CD4-positive, alpha-beta T cell treated with Interleukin-6 for 4 hours (primary cell): ENCODE measurements around the gene PIANP.

Source experiments
- DNase-seq: peaks from one replicate; pipeline ENCODE4 v3.0.0-alpha.2; 2020; ENCODE audit warnings: mixed read lengths

The PIANP gene

DNA sequence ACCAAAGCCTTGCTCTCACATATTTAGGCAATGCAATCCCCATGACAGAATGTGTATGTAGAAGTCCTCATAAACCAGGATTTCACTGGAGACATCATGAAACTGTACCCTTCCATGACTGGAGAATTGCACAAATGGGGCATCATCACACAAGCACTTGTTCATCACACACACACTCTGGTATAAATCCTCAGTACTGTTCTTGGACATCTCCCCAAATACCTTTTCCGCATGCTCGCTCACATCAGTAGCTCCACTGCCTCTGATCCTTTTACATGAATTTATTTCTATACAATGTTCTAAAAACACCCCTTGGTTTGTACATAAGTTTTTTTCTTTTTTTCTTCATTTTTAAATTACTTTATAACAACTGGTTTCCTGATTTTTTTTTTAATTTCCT, 34.4 kb downstream of the PIANP start:
- DNase-seq, result no peak

DNA sequence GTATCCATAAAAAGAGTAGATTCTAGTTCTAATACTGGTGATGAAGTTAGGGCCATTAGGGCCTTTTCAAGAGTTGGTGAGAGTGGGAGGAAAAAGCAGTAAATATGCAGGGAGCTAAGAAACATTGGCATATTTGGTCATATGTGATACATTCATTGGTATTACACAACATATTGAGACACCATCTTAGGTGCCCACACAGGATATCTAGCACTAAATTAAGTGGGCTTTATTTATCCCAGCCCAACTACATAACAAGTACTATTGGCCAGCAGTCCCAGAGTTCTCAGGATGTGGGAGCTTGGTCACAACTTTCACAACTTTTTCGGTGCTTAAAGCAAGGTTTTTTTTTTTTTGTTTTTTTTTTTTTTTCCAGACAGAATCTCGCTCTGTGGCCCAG, 35.7 kb downstream of the PIANP start:
- DNase-seq, result no peak

DNA sequence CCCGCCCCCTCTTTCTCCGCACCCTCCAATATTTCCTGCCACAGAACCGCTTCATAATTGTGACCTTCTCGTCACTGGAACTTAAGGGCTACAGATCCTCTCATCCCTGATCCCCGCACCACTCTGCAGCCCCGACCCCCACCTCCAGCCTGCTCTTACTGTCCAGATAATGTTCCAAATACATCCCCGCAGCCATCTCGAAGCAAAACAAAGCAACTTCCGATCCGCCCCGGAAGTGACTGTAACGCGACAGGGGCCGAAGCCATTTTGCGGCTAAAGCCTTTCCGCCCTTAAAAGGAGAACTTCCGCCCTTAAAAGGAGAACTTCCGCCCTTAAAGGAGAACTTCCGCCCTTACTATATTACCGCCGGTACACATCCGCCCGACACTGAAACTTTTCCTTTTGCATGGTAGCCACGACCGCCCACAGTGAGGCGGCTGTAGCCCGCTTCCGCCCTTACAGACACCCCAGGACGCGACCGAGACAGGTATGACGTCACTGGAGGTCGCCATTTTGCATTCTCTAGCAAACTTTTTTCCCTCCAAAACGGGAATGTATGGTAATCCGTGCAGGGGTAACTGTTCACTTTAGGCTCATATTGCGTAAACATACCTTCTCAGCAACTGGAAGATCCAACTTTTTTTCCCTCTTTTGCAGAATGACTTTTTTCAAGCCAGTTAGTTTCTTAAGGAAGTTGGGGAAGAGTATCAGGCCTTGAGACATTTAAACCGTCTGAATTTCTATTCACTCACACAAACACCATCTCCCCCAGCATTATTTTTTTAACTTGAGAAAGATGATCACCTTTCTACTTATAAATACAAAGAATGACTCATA, 37.5 kb downstream of the PIANP start, which contains the start of gene ING4:
ING4 (minus strand) TSS at position 214 of the 837 bp plus-strand sequence; CDS start at position 196, 18 bp downstream.
- DNase-seq, result peak; percentile 97

DNA sequence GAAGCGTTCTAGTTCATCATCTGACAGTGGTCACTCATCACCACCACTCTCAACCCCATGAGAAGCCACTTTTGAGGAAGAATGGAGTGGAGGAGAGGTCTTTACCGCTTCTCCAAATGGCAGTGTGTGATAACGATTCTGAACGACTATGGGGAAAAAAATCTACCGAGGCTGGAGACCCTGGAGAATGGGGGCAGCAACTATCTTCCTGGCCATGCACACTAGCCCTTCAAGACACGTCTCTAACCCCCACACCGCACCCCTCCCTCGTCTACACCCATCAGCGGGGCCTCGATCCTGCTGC, 38.1 kb downstream of the PIANP start:
- no peak for DNase-seq

GRCh38 chr12:6653987-6654386, 46.6 kb downstream of the PIANP start:
- DNase-seq, result no peak

DNA sequence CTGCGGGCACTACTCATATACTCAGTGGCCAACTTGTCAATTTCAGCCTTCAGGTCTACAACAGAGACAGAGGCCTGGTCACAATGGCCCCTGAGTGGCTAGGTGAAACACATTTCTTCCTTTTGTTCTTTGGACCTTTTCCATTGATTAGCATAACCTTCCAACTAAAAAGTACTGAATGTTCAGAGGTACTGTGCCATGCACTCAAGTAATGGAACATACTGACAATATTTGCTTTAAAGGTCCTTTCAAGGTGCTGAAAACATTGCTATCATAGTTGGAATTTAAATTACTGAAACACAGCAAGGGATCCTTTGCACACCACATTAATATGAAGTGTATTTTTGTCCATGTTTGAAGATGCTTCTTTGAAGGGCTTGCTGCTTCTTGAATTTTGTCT, 47.3 kb downstream of the PIANP start:
- DNase-seq, result no peak

DNA sequence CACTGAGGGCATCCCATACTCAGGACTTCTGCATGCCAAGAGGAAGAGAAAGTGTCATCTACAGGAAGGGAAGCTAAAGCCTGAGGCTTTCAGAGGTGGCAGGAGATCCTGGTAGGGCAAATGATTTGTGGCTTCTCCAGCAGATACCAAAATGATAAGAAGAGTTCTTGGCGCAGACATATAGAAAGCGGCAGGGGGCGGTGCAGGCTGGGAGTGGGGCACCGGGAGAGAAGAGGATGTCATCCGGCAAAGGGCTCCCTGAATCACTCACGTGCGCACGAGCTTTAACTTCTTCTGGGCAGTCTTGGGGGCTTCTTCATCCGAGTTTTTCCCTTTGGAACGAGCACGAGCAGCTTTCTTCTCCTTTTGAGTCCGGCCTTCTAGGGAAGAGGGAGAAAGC, 48.2 kb downstream of the PIANP start:
- no peak for DNase-seq

- no peak for DNase-seq
Observed at GRCh38 chr12:6650832-6651231, 49.8 kb downstream of the PIANP start.

GRCh38 chr12:6647083-6647604, 53.5 kb downstream of the PIANP start, which contains the start of gene ACRBP:
Gene ACRBP (minus strand): TSS chr12:6647432. CDS start chr12:6647366, 66 bp downstream.
- peak; percentile 55 for DNase-seq

- no peak for DNase-seq
Observed at GRCh38 chr12:6646276-6647082, 54.1 kb downstream of the PIANP start.

- DNase-seq, result peak; percentile 43
Observed at GRCh38 chr12:6644903-6645302, 55.7 kb downstream of the PIANP start.

- no peak for DNase-seq
Observed at GRCh38 chr12:6644257-6644596, 56.4 kb downstream of the PIANP start.
